HCT116 (cell line): ENCODE measurements around the gene PRPF38A. TPM values are rescaled to one million over a fixed set of nuclear protein-coding genes. Genes with fewer than 3 reads are reported as not detected.

Experiments used
- ATAC-seq: fragments of 200-7000 bp; cut with Tn5 transposase; 2 replicates; pipeline ENCODE4 v1.9.1; 2020; ENCODE audit warnings: mild to moderate bottlenecking, moderate library complexity
- BruUV-seq: library from RNA; stranded (reverse); fragments of 400-500 nt; replicated peaks from 2 replicates; lab custom pipeline; 2021; lab: Mats Ljungman, UMichigan
- CTCF ChIA-PET: fragments of 300-600 bp; sonication (Branson Sonifier 250); formaldehyde crosslinking; loops from one replicate; lab custom pipeline; 2021; ENCODE audit warnings: antibody characterized with exemption; lab: Charles Lee
- POLR2A ChIA-PET: fragments of 300-600, 350-600 bp; sonication (Branson Sonifier 250); formaldehyde crosslinking; loops from one replicate; lab custom pipeline; 2021; ENCODE audit warnings: antibody characterized with exemption; lab: Charles Lee
- RAD21 ChIA-PET, 2 experiments: fragments of 300-600 bp; sonication (Branson Sonifier 250); formaldehyde crosslinking; loops; one replicate each; lab custom pipeline; 2023; ENCODE audit warnings: low total read pairs in 2 of 2; ENCODE audit not compliant: uncharacterized antibody in 2 of 2, unreplicated experiment in 2 of 2, low non-redundant PET in 1 of 2; lab: Charles Lee
- DNase-seq: peaks from one replicate; pipeline ENCODE4 v3.0.0-alpha.2; 2010; ENCODE audit warnings: low read depth, low spot score
- H2AFZ ChIP-seq: fragments of 200-600 bp; shearing (Covaris generic), sonication (generic); 2 replicates; pipeline ENCODE4 v1.6.1; 2017; ENCODE audit warnings: low read depth, mixed run types, mixed read lengths, antibody characterized with exemption, low read length; ENCODE audit not compliant: poor library complexity, severe bottlenecking
- H3K27ac ChIP-seq: 2 replicates; pipeline ENCODE4 v1.5.1; 2012; ENCODE audit warnings: low read depth, low read length
- H3K27me3 ChIP-seq: fragments of 200-600 bp; sonication (generic); 2 replicates; pipeline ENCODE4 v1.6.1; 2016; ENCODE audit warnings: mixed run types, low read length, mixed read lengths; ENCODE audit not compliant: insufficient read depth
- H3K36me3 ChIP-seq, 2 experiments: fragments of 200-500 bp in 1 of 2; fragments of 200-600 bp in 1 of 2; sonication (Bioruptor generic) in 1 of 2; sonication (generic) in 1 of 2; 2 replicates each; pipeline versions ENCODE4 v1.5.1 to v1.6.1; 2014 to 2016; ENCODE audit warnings: low read length in 2 of 2, inconsistent platforms in 1 of 2, mixed read lengths in 1 of 2, mixed run types in 1 of 2; ENCODE audit not compliant: insufficient read depth in 2 of 2, control insufficient read depth in 1 of 2
- H3K4me1 ChIP-seq, 2 experiments: fragments of 200-600 bp in 1 of 2; sonication (generic) in 1 of 2; 2 replicates each; pipeline versions ENCODE4 v1.5.1 to v1.6.1; 2012 to 2017; ENCODE audit warnings: low read length in 2 of 2, inconsistent platforms in 1 of 2, mild to moderate bottlenecking in 1 of 2, mixed read lengths in 1 of 2, mixed run types in 1 of 2, moderate library complexity in 1 of 2; ENCODE audit not compliant: insufficient read depth in 2 of 2, control insufficient read depth in 1 of 2
- H3K4me2 ChIP-seq: fragments of 200-600 bp; sonication (generic); 2 replicates; pipeline ENCODE4 v1.6.1; 2017; ENCODE audit warnings: mixed run types, low read length, mixed read lengths
- H3K4me3 ChIP-seq, 2 experiments: fragments of 200-600 bp in 1 of 2; sonication (generic) in 1 of 2; replicated peaks in 1 of 2; 2 replicates each; pipeline ENCODE4 v1.5.1; 2011 to 2016; ENCODE audit warnings: low read length in 2 of 2, control low read depth in 1 of 2, low read depth in 1 of 2, mild to moderate bottlenecking in 1 of 2, mixed read lengths in 1 of 2, mixed run types in 1 of 2
- H3K79me2 ChIP-seq: fragments of 200-600 bp; sonication (generic); 2 replicates; pipeline ENCODE4 v1.6.1; 2017; ENCODE audit warnings: mild to moderate bottlenecking, mixed run types, low read length, moderate library complexity, mixed read lengths; ENCODE audit not compliant: insufficient read depth
- H3K9ac ChIP-seq: fragments of 200-600 bp; sonication (generic); 2 replicates; pipeline ENCODE4 v1.6.1; 2016; ENCODE audit warnings: low read length, mixed read lengths
- H3K9me2 ChIP-seq: fragments of 200-600 bp; sonication (generic), shearing (Covaris generic); 2 replicates; pipeline ENCODE4 v1.6.1; 2017; ENCODE audit warnings: mixed run types, mild to moderate bottlenecking, moderate library complexity; ENCODE audit not compliant: insufficient read depth
- H3K9me3 ChIP-seq, 2 experiments: fragments of 200-500 bp in 1 of 2; fragments of 200-600 bp in 1 of 2; sonication (Bioruptor generic) in 1 of 2; sonication (generic) in 1 of 2; 2 replicates each; pipeline ENCODE4 v1.6.1; 2014 to 2017; ENCODE audit warnings: low read length in 2 of 2, mixed read lengths in 2 of 2, inconsistent platforms in 1 of 2, low read depth in 1 of 2, mild to moderate bottlenecking in 1 of 2, mixed run types in 1 of 2, moderate library complexity in 1 of 2; ENCODE audit not compliant: control insufficient read depth in 1 of 2, insufficient read depth in 1 of 2
- H4K20me1 ChIP-seq: fragments of 200-600 bp; sonication (generic), shearing (Covaris generic); 2 replicates; pipeline ENCODE4 v1.6.1; 2017; ENCODE audit warnings: mixed run types, mild to moderate bottlenecking, moderate library complexity; ENCODE audit not compliant: insufficient read depth
- CBX3 ChIP-seq: IDR thresholded peaks from 2 replicates; pipeline ENCODE4 v1.6.1; 2012; ENCODE audit warnings: low read depth
- CEBPB ChIP-seq: IDR thresholded peaks from 2 replicates; pipeline ENCODE4 v1.6.1; 2012; ENCODE audit warnings: low read depth
- ELF1 ChIP-seq: IDR thresholded peaks from 2 replicates; pipeline ENCODE4 v1.6.1; 2012; ENCODE audit warnings: low read depth, borderline replicate concordance
- EZH2 ChIP-seq: fragments of 200-600 bp; sonication (generic); IDR thresholded peaks from 2 replicates; pipeline ENCODE4 v1.6.1; 2017; ENCODE audit warnings: antibody characterized with exemption, mixed run types
- EZH2phosphoT487 ChIP-seq: fragments of 200-600 bp; IDR thresholded peaks from 2 replicates; pipeline ENCODE4 v1.6.1; 2018; ENCODE audit warnings: antibody characterized with exemption, borderline replicate concordance
- JUND ChIP-seq: IDR thresholded peaks from 2 replicates; pipeline ENCODE4 v1.6.1; 2012
- POLR2A ChIP-seq: IDR thresholded peaks from 2 replicates; pipeline ENCODE4 v1.7.0; 2011; ENCODE audit warnings: borderline replicate concordance; ENCODE audit not compliant: insufficient read depth, insufficient read length; ENCODE audit errors: extremely low read depth
- POLR2AphosphoS5 ChIP-seq: IDR thresholded peaks from 2 replicates; pipeline ENCODE4 v1.6.1; 2011; ENCODE audit warnings: mild to moderate bottlenecking, low read depth, low read length, moderate library complexity
- RAD21 ChIP-seq: IDR thresholded peaks from 2 replicates; pipeline ENCODE4 v1.6.1; 2012; ENCODE audit warnings: low read depth, mild to moderate bottlenecking
- REST ChIP-seq: IDR thresholded peaks from 2 replicates; pipeline ENCODE4 v1.6.1; 2012; ENCODE audit warnings: low read depth
- SIN3A ChIP-seq: IDR thresholded peaks from 2 replicates; pipeline ENCODE4 v1.6.1; 2012; ENCODE audit warnings: low read depth
- SP1 ChIP-seq: IDR thresholded peaks from 2 replicates; pipeline ENCODE4 v1.6.1; 2012; ENCODE audit warnings: low read depth
- TCF7L2 ChIP-seq: IDR thresholded peaks from 2 replicates; pipeline ENCODE4 v1.7.0; 2011; ENCODE audit warnings: borderline replicate concordance, inconsistent platforms; ENCODE audit not compliant: insufficient read depth, insufficient read length; ENCODE audit errors: extremely low read depth
- YY1 ChIP-seq: IDR thresholded peaks from 2 replicates; pipeline ENCODE4 v1.6.1; 2011; ENCODE audit warnings: low read length, low read depth, moderate library complexity, mild to moderate bottlenecking; ENCODE audit not compliant: insufficient replicate concordance; ENCODE audit errors: extremely low read depth
- ZFX ChIP-seq: fragments of 450-650 bp; IDR thresholded peaks from 2 replicates; pipeline ENCODE4 v1.6.1; 2017
- intact Hi-C: fragments of 100-400 bp; cut with micrococcal nuclease; formaldehyde crosslinking; loops from 2 replicates; pipeline ENCODE4 v1.10.0; 2022
- total RNA-seq: library from RNA; stranded (reverse); gene quantifications from one replicate; pipeline ENCODE4 v1.2.1, GENCODE V29; 2021; ENCODE audit not compliant: unreplicated experiment
- TF ChIP-seq, protein P1 (sequence below), 3 experiments: fragments of 200-600 bp in 1 of 3; sonication (generic) in 1 of 3; IDR thresholded peaks in 2 of 3; conservative IDR thresholded peaks in 1 of 3; 2 replicates each; pipeline ENCODE4 v1.5.1; 2012 to 2017; ENCODE audit warnings: low read depth in 2 of 3, low read length in 2 of 3, antibody characterized with exemption in 1 of 3, borderline replicate concordance in 1 of 3, control low read depth in 1 of 3, mild to moderate bottlenecking in 1 of 3, mixed read lengths in 1 of 3, mixed run types in 1 of 3, moderate library complexity in 1 of 3; ENCODE audit not compliant: insufficient read depth in 1 of 3
- TF ChIP-seq, protein P2 (sequence below): IDR thresholded peaks from 2 replicates; pipeline ENCODE4 v1.6.1; 2012
- TF ChIP-seq, protein P3 (sequence below): IDR thresholded peaks from 2 replicates; pipeline ENCODE4 v1.6.1; 2011; ENCODE audit warnings: mild to moderate bottlenecking, low read length, moderate library complexity; ENCODE audit not compliant: insufficient replicate concordance; ENCODE audit errors: extremely low read depth

The PRPF38A gene
- total RNA-seq, 1 experiment from 2014 or later, result 50.2 TPM

GRCh38 chr1:52359676-52360594, 44.5 kb upstream of the PRPF38A start:
- no peaks in the 10 kb centered on the region for H3K27me3 ChIP-seq
- CTCF ChIA-PET, result no interaction called here
- no peaks in the 10 kb centered on the region for H3K9me3 ChIP-seq
- no peak for TF ChIP-seq CBX3
- TF ChIP-seq EZH2, result no peak
- no peak for TF ChIP-seq POLR2AphosphoS5
- no peak for TF ChIP-seq CEBPB
- TF ChIP-seq, protein P1, sequence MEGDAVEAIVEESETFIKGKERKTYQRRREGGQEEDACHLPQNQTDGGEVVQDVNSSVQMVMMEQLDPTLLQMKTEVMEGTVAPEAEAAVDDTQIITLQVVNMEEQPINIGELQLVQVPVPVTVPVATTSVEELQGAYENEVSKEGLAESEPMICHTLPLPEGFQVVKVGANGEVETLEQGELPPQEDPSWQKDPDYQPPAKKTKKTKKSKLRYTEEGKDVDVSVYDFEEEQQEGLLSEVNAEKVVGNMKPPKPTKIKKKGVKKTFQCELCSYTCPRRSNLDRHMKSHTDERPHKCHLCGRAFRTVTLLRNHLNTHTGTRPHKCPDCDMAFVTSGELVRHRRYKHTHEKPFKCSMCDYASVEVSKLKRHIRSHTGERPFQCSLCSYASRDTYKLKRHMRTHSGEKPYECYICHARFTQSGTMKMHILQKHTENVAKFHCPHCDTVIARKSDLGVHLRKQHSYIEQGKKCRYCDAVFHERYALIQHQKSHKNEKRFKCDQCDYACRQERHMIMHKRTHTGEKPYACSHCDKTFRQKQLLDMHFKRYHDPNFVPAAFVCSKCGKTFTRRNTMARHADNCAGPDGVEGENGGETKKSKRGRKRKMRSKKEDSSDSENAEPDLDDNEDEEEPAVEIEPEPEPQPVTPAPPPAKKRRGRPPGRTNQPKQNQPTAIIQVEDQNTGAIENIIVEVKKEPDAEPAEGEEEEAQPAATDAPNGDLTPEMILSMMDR (IDR thresholded peaks at IDR 0.05 in 2 of 3, conservative IDR thresholded peaks at IDR 0.05 in 1 of 3; ENCODE audit: borderline replicate concordance in 1 of 3, insufficient read depth in 1 of 3, low read depth in 2 of 3, low read length in 2 of 3), result no peak
- TF ChIP-seq REST, result no peak
- no peak for TF ChIP-seq SP1
- TF ChIP-seq RAD21, result no peak
- TF ChIP-seq SIN3A, result no peak
- no peak for TF ChIP-seq POLR2A
- TF ChIP-seq EZH2phosphoT487, result no peak
- TF ChIP-seq, protein P2, sequence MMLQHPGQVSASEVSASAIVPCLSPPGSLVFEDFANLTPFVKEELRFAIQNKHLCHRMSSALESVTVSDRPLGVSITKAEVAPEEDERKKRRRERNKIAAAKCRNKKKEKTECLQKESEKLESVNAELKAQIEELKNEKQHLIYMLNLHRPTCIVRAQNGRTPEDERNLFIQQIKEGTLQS, result no peak
- no peak for TF ChIP-seq ZFX
- no peak for TF ChIP-seq ELF1
- no peak for TF ChIP-seq JUND
- TF ChIP-seq YY1, result no peak
- TF ChIP-seq, protein P3, sequence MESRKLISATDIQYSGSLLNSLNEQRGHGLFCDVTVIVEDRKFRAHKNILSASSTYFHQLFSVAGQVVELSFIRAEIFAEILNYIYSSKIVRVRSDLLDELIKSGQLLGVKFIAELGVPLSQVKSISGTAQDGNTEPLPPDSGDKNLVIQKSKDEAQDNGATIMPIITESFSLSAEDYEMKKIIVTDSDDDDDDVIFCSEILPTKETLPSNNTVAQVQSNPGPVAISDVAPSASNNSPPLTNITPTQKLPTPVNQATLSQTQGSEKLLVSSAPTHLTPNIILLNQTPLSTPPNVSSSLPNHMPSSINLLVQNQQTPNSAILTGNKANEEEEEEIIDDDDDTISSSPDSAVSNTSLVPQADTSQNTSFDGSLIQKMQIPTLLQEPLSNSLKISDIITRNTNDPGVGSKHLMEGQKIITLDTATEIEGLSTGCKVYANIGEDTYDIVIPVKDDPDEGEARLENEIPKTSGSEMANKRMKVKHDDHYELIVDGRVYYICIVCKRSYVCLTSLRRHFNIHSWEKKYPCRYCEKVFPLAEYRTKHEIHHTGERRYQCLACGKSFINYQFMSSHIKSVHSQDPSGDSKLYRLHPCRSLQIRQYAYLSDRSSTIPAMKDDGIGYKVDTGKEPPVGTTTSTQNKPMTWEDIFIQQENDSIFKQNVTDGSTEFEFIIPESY, result no peak
- TF ChIP-seq TCF7L2, result no peak
- H3K9ac ChIP-seq, result no peak overlapping the region
- H3K9me2 ChIP-seq, result no peaks in the 10 kb centered on the region
- H3K79me2 ChIP-seq, result peaks cover 13% of the 10 kb centered on the region
- no peak overlapping the region for H3K4me2 ChIP-seq
- DNase-seq (no peak), ATAC-seq (no peak)
- intact Hi-C loops, result no loop called here
- H3K4me1 ChIP-seq, result peaks cover 6 to 10% of the 10 kb centered on the region in 2 experiments; a peak in 3 of 4 replicates
- no peak overlapping the region for H3K27ac ChIP-seq
- no TSS peak for BruUV-seq
- peaks cover 38 to 47% of the 10 kb centered on the region in 2 experiments for H3K36me3 ChIP-seq
- H3K4me3 ChIP-seq, result no peak overlapping the region
- POLR2A ChIA-PET, result no interaction called here
- H4K20me1 ChIP-seq, result no peaks in the 10 kb centered on the region
- RAD21 ChIA-PET, result no interaction called here
- no peak overlapping the region for H2AFZ ChIP-seq
